ENCODE results near the gene UQCRC1. TPM values are rescaled to one million over a fixed set of nuclear protein-coding genes. Genes with fewer than 3 reads are reported as not detected.

Gene UQCRC1
- total RNA-seq, 4 donors from 2014 or later: 195 to 346 (median 302) TPM

- Histone ChIP-seq H3K4me1 (peaks cover 0 to 38% (median 29%) of the 10 kb centered on the region in 3 donors), H3K4me3 (peak overlapping the region; percentile 12 to 45), H3K27ac (peak overlapping the region in 1 of 4 donors; percentile 60), H3K36me3 (peaks cover 0 to 23% of the 10 kb centered on the region in 2 donors), H3K9me3 (no peaks in the 10 kb centered on the region), H3K27me3 (peaks cover 39% of the 10 kb centered on the region)
- 39 to 69% methylated on average over 3 to 26 of the region's 39 CpGs for WGBS, 2 donors (ENCODE audit: low coverage in 1 of 2)
- TF ChIP-seq CTCF (IDR thresholded peaks at IDR 0.05) (no peak), EP300 (IDR thresholded peaks at IDR 0.05) (no peak), POLR2A (IDR thresholded peaks at IDR 0.05) (no peak), POLR2AphosphoS5 (IDR thresholded peaks at IDR 0.05) (no peak)
- ATAC-seq: no peak
Measured at GRCh38 chr3:48594417-48595049, 14.9 kb downstream of the UQCRC1 start.

GRCh38 chr3:48593337-48593736 is 16.1 kb downstream of the UQCRC1 start:
- H3K36me3 ChIP-seq: peaks cover 0 to 11% of the 10 kb centered on the region in 2 donors
- WGBS, 2 donors (ENCODE audit: low coverage in 1 of 2): 88% methylated on average over 3 of the region's 9 CpGs; no CpG with 5 or more reads in 1 of the 2 donors

GRCh38 chr3:48592519-48593087 is 16.8 kb downstream of the UQCRC1 start:
- peaks cover 0 to 20% (median 12%) of the 10 kb centered on the region in 3 donors for H3K4me1 ChIP-seq
- TF ChIP-seq POLR2AphosphoS5 (IDR thresholded peaks at IDR 0.05): no peak
- peaks cover 39% of the 10 kb centered on the region for H3K27me3 ChIP-seq
- H3K36me3 ChIP-seq: peaks cover 0 to 4% of the 10 kb centered on the region in 2 donors
- ATAC-seq: no peak
- no peaks in the 10 kb centered on the region for H3K9me3 ChIP-seq
- H3K27ac ChIP-seq: no peak overlapping the region
- H3K4me3 ChIP-seq: no peak overlapping the region
- 80 to 91% methylated on average over 1 to 6 of the region's 21 CpGs for WGBS, 2 donors (ENCODE audit: low coverage in 1 of 2)

More at GRCh38 chr3:48593337-48593736, 16.1 kb downstream of the UQCRC1 start:
- peaks cover 0 to 26% (median 17%) of the 10 kb centered on the region in 3 donors for H3K4me1 ChIP-seq
- H3K9me3 ChIP-seq: no peaks in the 10 kb centered on the region
- TF ChIP-seq EP300 (IDR thresholded peaks at IDR 0.05) (no peak), POLR2A (IDR thresholded peaks at IDR 0.05) (no peak), CTCF (IDR thresholded peaks at IDR 0.05) (no peak), POLR2AphosphoS5 (IDR thresholded peaks at IDR 0.05) (no peak)
- H3K27ac ChIP-seq: no peak overlapping the region
- H3K27me3 ChIP-seq: peaks cover 39% of the 10 kb centered on the region
- no peak overlapping the region for H3K4me3 ChIP-seq
- no peak for ATAC-seq

GRCh38 chr3:48591886-48592518 is 17.4 kb downstream of the UQCRC1 start:
- H3K4me1 ChIP-seq: peaks cover 0 to 20% (median 12%) of the 10 kb centered on the region in 3 donors
- no CpG with 5 or more reads among the region's 22 CpGs for WGBS, 2 donors (ENCODE audit: low coverage in 1 of 2)
- H3K27ac ChIP-seq: no peak overlapping the region
- H3K27me3 ChIP-seq: peaks cover 39% of the 10 kb centered on the region
- no peaks in the 10 kb centered on the region for H3K36me3 ChIP-seq
- ATAC-seq: no peak
- no peaks in the 10 kb centered on the region for H3K9me3 ChIP-seq
- H3K4me3 ChIP-seq: no peak overlapping the region
- TF ChIP-seq POLR2AphosphoS5 (IDR thresholded peaks at IDR 0.05) (no peak), CTCF (IDR thresholded peaks at IDR 0.05) (no peak), POLR2A (IDR thresholded peaks at IDR 0.05) (no peak), EP300 (IDR thresholded peaks at IDR 0.05) (no peak)

- Histone ChIP-seq H3K9me3 (no peaks in the 10 kb centered on the region), H3K27me3 (peaks cover 39% of the 10 kb centered on the region), H3K4me3 (no peak overlapping the region), H3K27ac (no peak overlapping the region), H3K4me1 (peaks cover 0 to 20% (median 12%) of the 10 kb centered on the region in 3 donors), H3K36me3 (no peaks in the 10 kb centered on the region)
- no peak for ATAC-seq
- WGBS, 2 donors (ENCODE audit: low coverage in 1 of 2): 100% methylated on average over 3 of the region's 14 CpGs; no CpG with 5 or more reads in 1 of the 2 donors
- no peak for TF ChIP-seq EP300 (IDR thresholded peaks at IDR 0.05)
- no peak for TF ChIP-seq POLR2A (IDR thresholded peaks at IDR 0.05)
Measured at GRCh38 chr3:48591436-48591835, 18.0 kb downstream of the UQCRC1 start.
